ENCODE measurements around the gene C12orf43. TPM values are rescaled to one million over a fixed set of nuclear protein-coding genes. Genes with fewer than 3 reads are reported as not detected.
A peak's percentile ranks its signal among the peaks of the same experiment; 100 is the strongest.
"Not testable (repeated sequence)": the region's sequence is repeated elsewhere in the genome, so short reads cannot be mapped to it uniquely, and the experiment has no call there.

Gene C12orf43, protein sequence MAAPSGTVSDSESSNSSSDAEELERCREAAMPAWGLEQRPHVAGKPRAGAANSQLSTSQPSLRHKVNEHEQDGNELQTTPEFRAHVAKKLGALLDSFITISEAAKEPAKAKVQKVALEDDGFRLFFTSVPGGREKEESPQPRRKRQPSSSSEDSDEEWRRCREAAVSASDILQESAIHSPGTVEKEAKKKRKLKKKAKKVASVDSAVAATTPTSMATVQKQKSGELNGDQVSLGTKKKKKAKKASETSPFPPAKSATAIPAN
- 10 to 100 TPM in 8 of 10 donors, 1 to 10 TPM in 2; 8.7 to 12.9 (median 10.7) TPM for polyA plus RNA-seq (ENCODE audit: insufficient read length in 10 of 10)
- long read RNA-seq, donor 1, full-length matches to known transcripts: 3 of 3 reads
- long read RNA-seq, donor 1, partial matches to known transcripts: 0 of 3 reads
- long read RNA-seq, donor 1, other reads (novel, unspliced or antisense): 0 of 3 reads
- long read RNA-seq, donor 2, partial matches to known transcripts: 0 of 1 reads
- long read RNA-seq, donor 2, other reads (novel, unspliced or antisense): 0 of 1 reads
- long read RNA-seq, donor 3: 0 reads
- long read RNA-seq, donor 4, full-length matches to known transcripts: 1 of 1 reads
- long read RNA-seq, donor 4, partial matches to known transcripts: 0 of 1 reads
- long read RNA-seq, donor 4, other reads (novel, unspliced or antisense): 0 of 1 reads
- long read RNA-seq, donor 5, full-length matches to known transcripts: 5 of 5 reads
- long read RNA-seq, donor 5, partial matches to known transcripts: 0 of 5 reads
- long read RNA-seq, donor 5, other reads (novel, unspliced or antisense): 0 of 5 reads
- long read RNA-seq, donor 6, full-length matches to known transcripts: 2 of 2 reads
- long read RNA-seq, donor 6, partial matches to known transcripts: 0 of 2 reads
- long read RNA-seq, donor 6, other reads (novel, unspliced or antisense): 0 of 2 reads
- long read RNA-seq, donor 7, full-length matches to known transcripts: 1 of 1 reads
- long read RNA-seq, donor 7, partial matches to known transcripts: 0 of 1 reads
- long read RNA-seq, donor 7, other reads (novel, unspliced or antisense): 0 of 1 reads
- long read RNA-seq, donor 8, full-length matches to known transcripts: 3 of 3 reads
- long read RNA-seq, donor 8, partial matches to known transcripts: 0 of 3 reads
- long read RNA-seq, donor 8, other reads (novel, unspliced or antisense): 0 of 3 reads
- long read RNA-seq, donor 9, full-length matches to known transcripts: 1 of 1 reads
- long read RNA-seq, donor 9, partial matches to known transcripts: 0 of 1 reads
- long read RNA-seq, donor 9, other reads (novel, unspliced or antisense): 0 of 1 reads

DNA sequence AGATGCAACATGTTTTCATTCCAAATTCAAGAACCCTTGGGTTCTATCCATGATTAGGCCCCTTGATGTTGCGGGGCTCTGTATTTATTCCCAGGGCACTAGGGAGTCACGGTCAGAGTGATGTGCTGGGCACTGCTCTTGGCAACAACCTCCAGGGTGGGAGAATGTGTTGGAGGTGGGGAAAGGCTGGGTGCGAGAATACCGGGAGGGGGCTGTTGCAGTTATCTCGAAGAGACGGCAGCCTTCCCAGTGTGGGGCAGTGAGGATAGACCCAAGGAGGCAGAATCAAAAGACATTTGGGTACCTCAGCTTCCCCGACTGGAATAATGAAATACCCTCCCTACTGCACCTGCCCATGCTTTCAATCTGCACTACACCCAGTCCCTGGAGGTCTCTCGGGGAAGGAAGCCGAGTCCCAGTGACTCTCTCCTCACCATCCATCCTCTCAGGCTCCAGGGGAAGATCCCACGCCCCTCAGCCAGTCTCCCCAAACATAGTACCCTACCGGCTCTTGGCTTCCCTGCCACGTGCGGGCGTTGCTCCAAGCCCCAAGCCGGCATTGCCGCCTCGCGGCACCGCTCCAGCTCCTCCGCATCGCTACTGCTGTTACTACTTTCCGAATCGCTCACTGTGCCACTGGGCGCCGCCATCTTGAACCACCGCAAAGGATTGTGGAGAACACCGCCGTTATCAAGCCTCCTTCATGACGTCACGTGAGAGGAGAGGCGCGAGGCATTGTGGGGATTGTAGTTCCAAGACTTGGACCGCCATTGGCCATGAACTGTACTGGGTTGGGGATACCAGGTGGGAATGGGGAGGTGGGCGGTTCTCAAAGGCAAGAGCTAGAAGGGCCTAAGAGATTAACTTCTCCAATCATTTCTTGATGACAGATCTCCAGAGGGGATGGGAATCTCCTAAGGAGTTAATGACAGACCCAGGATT lies at the start of gene C12orf43:
Gene C12orf43 (minus strand): TSS at position 663 of the 942 bp plus-strand sequence. CDS start 13 bp downstream, at position 650.
- DNase-seq: peak; percentile 90 to 95 (median 90)

DNA sequence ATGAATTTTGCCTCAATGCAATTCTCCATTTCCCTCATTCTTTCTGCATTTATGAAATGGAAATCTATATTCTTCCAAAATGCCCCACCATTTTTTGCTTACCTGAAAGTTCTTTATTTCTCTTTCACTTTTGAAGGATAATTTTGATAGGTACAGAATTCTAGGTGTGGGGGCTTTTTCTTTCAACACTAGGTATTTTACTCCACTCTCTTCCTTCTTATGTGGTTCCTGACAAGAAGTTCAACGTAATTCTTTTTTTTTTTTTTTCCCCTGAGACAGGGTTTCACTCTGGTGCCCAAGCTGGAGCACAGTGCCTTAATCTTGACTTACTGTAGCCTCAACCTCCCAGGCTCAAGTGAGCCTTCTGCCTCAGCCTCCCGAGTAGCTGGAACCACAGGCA lies 49.1 kb upstream of the C12orf43 start:
- DNase-seq: no peak

DNA sequence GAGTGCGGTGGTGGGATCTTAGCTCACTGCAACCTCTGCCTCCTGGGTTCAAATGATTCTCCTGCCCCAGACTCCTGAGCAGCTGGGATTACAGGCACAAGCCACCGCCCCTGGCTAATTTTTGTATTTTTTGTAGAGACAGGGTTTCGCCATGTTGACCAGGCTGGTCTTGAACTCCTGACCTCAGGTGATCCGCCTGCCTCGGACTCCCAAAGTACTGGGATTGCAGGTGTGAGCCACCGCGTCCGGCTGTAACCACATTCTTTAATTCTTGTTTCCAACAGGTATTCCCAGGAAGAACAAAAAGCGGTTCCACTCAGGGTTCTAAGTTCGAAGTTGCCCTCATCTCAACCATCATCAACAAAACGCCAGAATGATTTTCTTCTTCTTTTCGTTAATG lies 48.3 kb upstream of the C12orf43 start:
- not testable (repeated sequence) for DNase-seq

DNA sequence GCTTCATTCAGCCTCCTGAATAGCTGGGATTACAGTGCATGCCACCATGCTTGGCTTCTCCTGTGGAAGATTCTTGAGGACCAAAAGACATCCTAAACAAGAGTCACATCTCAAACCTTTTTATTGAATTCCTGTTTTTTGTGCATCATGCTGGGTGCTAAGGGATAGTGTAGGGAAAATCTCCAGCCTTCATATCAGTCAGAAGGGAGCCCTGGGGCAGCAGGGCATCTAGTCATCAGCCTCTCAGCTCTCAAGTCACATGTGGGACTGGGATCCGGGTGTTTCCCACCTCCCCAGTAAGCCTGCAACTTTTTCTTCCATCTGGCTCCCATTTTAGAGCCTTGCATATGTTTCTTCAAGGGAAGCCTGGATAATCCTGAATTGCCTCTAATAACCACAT lies 47.8 kb upstream of the C12orf43 start:
- no peak for DNase-seq

- DNase-seq: no peak
Observed at GRCh38 chr12:121062391-121063045, 46.2 kb upstream of the C12orf43 start.

DNA sequence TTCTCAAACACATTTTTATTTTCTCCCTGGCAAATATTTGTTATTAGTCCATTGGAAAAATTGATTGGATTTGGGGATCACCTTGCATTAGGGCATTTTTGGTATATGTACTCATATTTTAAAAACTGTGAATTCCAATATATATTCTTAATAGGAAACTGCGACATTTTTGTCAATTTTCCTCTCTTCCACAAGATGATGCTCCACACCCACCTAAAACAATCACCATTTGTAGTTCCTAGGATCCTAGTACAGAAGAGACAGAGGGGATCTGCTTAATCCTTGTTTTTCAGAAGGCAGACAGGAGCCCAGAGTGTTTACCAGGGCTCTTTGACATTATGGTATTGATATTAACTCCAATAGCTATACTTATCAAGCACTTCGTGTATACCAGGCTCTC lies 45.5 kb upstream of the C12orf43 start:
- peak in 2 of 3 donors; percentile 13 to 35 for DNase-seq

DNA sequence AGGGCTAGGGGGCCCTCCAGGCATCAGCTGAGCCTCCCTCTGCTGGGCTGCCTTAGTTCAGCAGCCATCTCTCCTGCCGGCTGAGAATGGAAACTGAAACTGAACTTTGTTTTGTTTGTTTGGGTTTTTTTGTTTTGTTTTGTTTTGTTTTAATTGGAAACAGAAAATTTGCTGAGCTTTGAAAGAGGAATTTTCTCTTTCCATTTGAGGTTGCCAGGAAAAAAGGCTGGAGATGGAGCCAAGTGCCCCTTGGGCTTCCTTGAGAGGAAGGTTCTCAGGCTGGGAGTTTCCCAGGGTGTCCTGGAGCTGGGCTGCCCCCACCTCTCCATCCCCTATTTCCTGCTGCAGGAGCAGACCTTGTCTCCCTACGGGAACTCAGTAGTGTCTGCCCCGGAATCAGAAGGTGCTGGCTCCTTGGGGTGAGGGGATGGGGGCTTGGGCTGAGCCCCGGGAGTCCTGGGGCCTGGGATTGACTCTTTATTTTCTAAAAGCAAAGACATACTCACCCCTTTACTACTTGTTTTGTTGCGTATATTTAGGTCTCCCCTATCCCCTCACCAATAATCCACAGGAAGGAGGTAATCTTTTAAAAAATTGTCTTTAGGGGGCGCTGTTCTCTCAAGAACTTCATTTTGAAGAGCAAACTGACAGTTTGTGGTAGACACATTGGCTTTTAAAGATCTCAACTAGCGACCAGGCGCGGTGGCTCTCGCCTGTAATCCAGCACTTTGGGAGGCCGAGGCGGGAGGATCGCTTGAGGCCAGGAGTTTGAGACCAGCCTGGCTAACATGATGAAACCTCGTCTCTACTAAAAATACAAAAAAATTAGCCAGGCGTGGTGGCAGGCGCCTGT lies 44.1 kb upstream of the C12orf43 start:
- DNase-seq: peak; percentile 30 to 81 (median 59)

DNA sequence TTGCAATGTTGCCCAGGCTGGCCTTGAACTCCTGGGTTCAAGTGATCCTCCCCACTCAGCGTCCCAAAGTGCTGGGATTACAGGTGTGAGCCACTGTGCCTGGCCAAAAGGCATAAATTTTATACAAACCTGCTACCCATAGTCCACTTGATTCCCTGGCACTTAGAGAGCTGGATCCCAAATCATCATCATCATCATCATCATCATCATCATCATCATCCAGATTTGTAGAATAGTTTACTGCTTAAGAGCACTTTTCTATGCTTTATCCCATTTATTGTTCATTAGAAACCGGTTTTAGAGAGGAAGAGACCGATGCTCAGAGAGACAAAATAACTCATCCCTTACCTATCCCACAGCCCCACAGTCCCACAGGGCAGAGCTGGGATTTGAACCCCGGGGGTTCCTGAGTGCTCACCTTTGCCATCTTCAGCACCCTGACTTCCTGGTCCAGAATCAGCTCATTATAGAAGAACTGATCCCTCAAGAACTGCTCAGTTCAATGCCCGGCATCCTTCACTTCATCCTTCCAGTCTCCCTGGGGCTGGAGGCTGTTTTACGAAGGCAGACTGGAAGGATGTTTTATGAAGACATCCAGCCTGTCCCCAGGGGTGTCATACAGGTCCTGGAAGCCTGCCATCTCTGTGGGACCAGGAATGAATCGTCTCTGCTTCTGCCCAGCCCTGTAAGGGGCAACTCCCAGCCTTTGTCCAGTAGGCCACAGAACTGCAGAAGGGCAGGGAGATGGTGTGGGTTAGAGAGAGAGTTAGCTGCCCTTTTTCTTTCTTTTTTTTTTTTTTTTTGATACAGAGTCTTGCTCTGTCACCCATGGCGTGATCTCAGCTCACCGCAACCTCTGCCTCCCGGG lies 43.0 kb upstream of the C12orf43 start:
- DNase-seq: peak in 1 of 3 donors; percentile 24

GRCh38 chr12:121057794-121058193 lies 41.5 kb upstream of the C12orf43 start:
- DNase-seq: no peak

DNA sequence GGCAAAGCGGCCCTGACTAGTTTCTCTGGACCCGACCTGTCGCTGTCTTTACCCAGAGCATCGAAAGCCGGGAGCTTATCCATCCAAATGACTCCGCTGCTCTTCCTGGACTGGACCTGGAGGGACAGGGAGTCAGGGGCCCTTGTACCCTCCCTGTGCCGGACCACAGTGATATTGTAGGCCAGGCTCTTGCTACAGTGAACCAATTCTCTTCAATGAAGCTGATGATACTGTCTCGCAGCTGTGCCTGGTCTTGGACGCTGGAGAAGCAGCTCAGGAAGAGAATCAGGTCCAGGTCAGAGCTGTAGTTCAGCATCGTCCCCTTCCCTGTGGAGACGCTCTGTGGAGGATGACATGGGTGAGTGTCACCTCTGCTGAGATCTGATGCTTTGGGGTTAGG lies 37.4 kb upstream of the C12orf43 start:
- DNase-seq: no peak

GRCh38 chr12:121050725-121051124 lies 34.4 kb upstream of the C12orf43 start:
- DNase-seq: peak in 1 of 3 donors; percentile 10

GRCh38 chr12:121048442-121048841 lies 32.2 kb upstream of the C12orf43 start:
- no peak for DNase-seq

- DNase-seq: not testable (repeated sequence)
Observed at GRCh38 chr12:121047400-121047799, 31.1 kb upstream of the C12orf43 start.

GRCh38 chr12:121043067-121043466 lies 26.8 kb upstream of the C12orf43 start:
- DNase-seq: no peak

GRCh38 chr12:121038861-121039668 lies 22.8 kb upstream of the C12orf43 start, which contains the start of gene OASL:
Gene OASL (minus strand): TSS chr12:121039246. CDS start chr12:121038971, 275 bp downstream.
- peak in 2 of 3 donors; percentile 24 to 47 for DNase-seq

GRCh38 chr12:121036810-121037326 lies 20.6 kb upstream of the C12orf43 start:
- peak in 1 of 3 donors; percentile 27 for DNase-seq

Measured in muscle of back (tissue), 13 donors.